Measurements from ENCODE around the gene GOLGA3. TPM values are rescaled to one million over a fixed set of nuclear protein-coding genes. Genes with fewer than 3 reads are reported as not detected.

Gene GOLGA3
- total and polyA plus RNA-seq, 2 experiments from 2014 or later = 10.3 to 57.8 TPM

- Mint-ChIP-seq H3K9me3 (peaks cover 19% of the 10 kb centered on the region), H3K36me3 (ENCODE audit: low read depth) (peaks cover 93% of the 10 kb centered on the region), H3K27ac (no peak overlapping the region), H3K4me1 (no peaks in the 10 kb centered on the region; the same call in 2 of the 3 replicates), H3K27me3 (ENCODE audit: insufficient read depth, low read depth, poor library complexity) (peaks cover 29% of the 10 kb centered on the region), H3K4me3 (no peak overlapping the region)
- no peak overlapping the region for H3K4me2 ChIP-seq
- H3K4me3 ChIP-seq = no peak overlapping the region
- H3K36me3 ChIP-seq (ENCODE audit: insufficient read depth) = peaks cover 19% of the 10 kb centered on the region
- no peak for ATAC-seq
- no peaks in the 10 kb centered on the region for H3K4me1 ChIP-seq (ENCODE audit: insufficient read depth)
- no peaks in the 10 kb centered on the region for H3K9me2 ChIP-seq (ENCODE audit: insufficient read depth)
- H3K27ac ChIP-seq (ENCODE audit: low read depth) = no peak overlapping the region
- H3K27me3 ChIP-seq (ENCODE audit: insufficient read depth) = no peaks in the 10 kb centered on the region
- H4K20me1 ChIP-seq (replicated peaks; ENCODE audit: insufficient read depth) = peaks cover 21% of the 10 kb centered on the region
- H2AFZ ChIP-seq = no peak overlapping the region
- H3K79me2 ChIP-seq (replicated peaks; ENCODE audit: insufficient read depth) = no peaks in the 10 kb centered on the region; the same call in 1 of the 2 replicates
- peaks cover 17% of the 10 kb centered on the region for H3F3A ChIP-seq (replicated peaks; ENCODE audit: low read depth)
- no peak for DNase-seq (ENCODE audit: low spot score)
- TF ChIP-seq ETS1 (IDR thresholded peaks at IDR 0.05) (no peak), CREB1 (CRISPR knock-in tag; IDR thresholded peaks at IDR 0.05; ENCODE audit: low read depth) (no peak), STAT1 (IDR thresholded peaks at IDR 0.05; ENCODE audit: unreplicated experiment) (no peak), POLR2AphosphoS5 (IDR thresholded peaks at IDR 0.05; ENCODE audit: low read depth) (no peak), NANOG (IDR thresholded peaks at IDR 0.05; ENCODE audit: borderline replicate concordance) (no peak), ZNF114 (CRISPR knock-in tag; IDR thresholded peaks at IDR 0.05) (no peak)
Measured at GRCh38 chr12:132727091-132727794, 101.4 kb downstream of the GOLGA3 start.

DNA sequence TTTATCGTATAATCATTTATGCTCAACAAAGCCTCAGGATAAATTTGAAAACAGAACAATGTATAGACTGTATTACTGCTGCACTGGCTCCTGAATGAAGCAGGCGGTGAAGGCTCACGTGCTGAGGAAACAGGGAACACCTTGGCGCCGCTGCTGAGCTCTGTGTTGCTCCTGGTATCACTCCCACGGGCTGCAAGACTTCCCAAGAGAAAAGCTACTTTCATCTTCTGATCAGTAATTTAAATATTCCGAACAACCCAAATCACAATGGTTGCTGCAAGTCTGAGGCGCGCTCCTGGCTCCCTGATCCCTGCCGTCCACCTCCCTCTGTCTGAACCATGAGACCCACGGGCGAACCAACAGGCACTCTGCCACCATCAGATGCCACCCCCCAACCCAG lies 102.3 kb downstream of the GOLGA3 start:
- Histone ChIP-seq H3K27me3 (ENCODE audit: insufficient read depth) (no peaks in the 10 kb centered on the region), H3F3A (replicated peaks; ENCODE audit: low read depth) (peaks cover 20% of the 10 kb centered on the region), H3K4me2 (no peak overlapping the region), H3K4me3 (no peak overlapping the region), H4K20me1 (replicated peaks; ENCODE audit: insufficient read depth) (peaks cover 21% of the 10 kb centered on the region), H3K36me3 (ENCODE audit: insufficient read depth) (peaks cover 19% of the 10 kb centered on the region), H2AFZ (no peak overlapping the region), H3K79me2 (replicated peaks; ENCODE audit: insufficient read depth) (peaks cover 6% of the 10 kb centered on the region), H3K9me2 (ENCODE audit: insufficient read depth) (no peaks in the 10 kb centered on the region), H3K4me1 (ENCODE audit: insufficient read depth) (no peaks in the 10 kb centered on the region), H3K27ac (ENCODE audit: low read depth) (no peak overlapping the region)
- no peak overlapping the region for H3K27ac Mint-ChIP-seq
- no peak overlapping the region for H3K4me3 Mint-ChIP-seq
- peaks cover 19% of the 10 kb centered on the region for H3K9me3 Mint-ChIP-seq
- ATAC-seq (no peak), DNase-seq (ENCODE audit: low spot score) (no peak)
- no peaks in the 10 kb centered on the region; the same call in 2 of the 3 replicates for H3K4me1 Mint-ChIP-seq
- peaks cover 29% of the 10 kb centered on the region for H3K27me3 Mint-ChIP-seq (ENCODE audit: insufficient read depth, low read depth, poor library complexity)
- peaks cover 90% of the 10 kb centered on the region for H3K36me3 Mint-ChIP-seq (ENCODE audit: low read depth)
- TF ChIP-seq CREB1 (CRISPR knock-in tag; IDR thresholded peaks at IDR 0.05; ENCODE audit: low read depth) = no peak
- no peak for TF ChIP-seq POLR2AphosphoS5 (IDR thresholded peaks at IDR 0.05; ENCODE audit: low read depth)
- no peak for TF ChIP-seq ZNF331 (CRISPR knock-in tag; IDR thresholded peaks at IDR 0.05; ENCODE audit: low read depth)
- no peak for TF ChIP-seq STAT1 (IDR thresholded peaks at IDR 0.05; ENCODE audit: unreplicated experiment)
- no peak for TF ChIP-seq JUNB (IDR thresholded peaks at IDR 0.05; ENCODE audit: unreplicated experiment)
- TF ChIP-seq NANOG (IDR thresholded peaks at IDR 0.05; ENCODE audit: borderline replicate concordance) = no peak
- TF ChIP-seq, protein P1, sequence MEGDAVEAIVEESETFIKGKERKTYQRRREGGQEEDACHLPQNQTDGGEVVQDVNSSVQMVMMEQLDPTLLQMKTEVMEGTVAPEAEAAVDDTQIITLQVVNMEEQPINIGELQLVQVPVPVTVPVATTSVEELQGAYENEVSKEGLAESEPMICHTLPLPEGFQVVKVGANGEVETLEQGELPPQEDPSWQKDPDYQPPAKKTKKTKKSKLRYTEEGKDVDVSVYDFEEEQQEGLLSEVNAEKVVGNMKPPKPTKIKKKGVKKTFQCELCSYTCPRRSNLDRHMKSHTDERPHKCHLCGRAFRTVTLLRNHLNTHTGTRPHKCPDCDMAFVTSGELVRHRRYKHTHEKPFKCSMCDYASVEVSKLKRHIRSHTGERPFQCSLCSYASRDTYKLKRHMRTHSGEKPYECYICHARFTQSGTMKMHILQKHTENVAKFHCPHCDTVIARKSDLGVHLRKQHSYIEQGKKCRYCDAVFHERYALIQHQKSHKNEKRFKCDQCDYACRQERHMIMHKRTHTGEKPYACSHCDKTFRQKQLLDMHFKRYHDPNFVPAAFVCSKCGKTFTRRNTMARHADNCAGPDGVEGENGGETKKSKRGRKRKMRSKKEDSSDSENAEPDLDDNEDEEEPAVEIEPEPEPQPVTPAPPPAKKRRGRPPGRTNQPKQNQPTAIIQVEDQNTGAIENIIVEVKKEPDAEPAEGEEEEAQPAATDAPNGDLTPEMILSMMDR (conservative IDR thresholded peaks at IDR 0.05; ENCODE audit: low read depth in 2 of 2) = no peak
- TF ChIP-seq EZH2phosphoT487 (IDR thresholded peaks at IDR 0.05; ENCODE audit: unreplicated experiment) = no peak
- TF ChIP-seq ETS1 (IDR thresholded peaks at IDR 0.05) = no peak
- TF ChIP-seq REST (IDR thresholded peaks at IDR 0.05; ENCODE audit: unreplicated experiment) = no peak

All from GM23338 (cell line).